Stimulated activated naive CD8-positive, alpha-beta T cell treated with anti-CD3 and anti-CD28 coated beads, Interleukin-15, Interleukin-2, amounts not matched to agents 100 ng/mL and 50 ng/mL, for 24 hours (primary cell): ENCODE results near the gene NUDT22.

Experiments
- H3K27ac Mint-ChIP-seq: one replicate; pipeline ENCODE4 v1.8.0; 2021; ENCODE audit warnings: mild to moderate bottlenecking, mixed read lengths
- H3K27me3 Mint-ChIP-seq: one replicate; pipeline ENCODE4 v1.8.0; 2021; ENCODE audit warnings: mixed read lengths
- H3K36me3 Mint-ChIP-seq: one replicate; pipeline ENCODE4 v1.8.0; 2021; ENCODE audit warnings: low read depth, mixed read lengths
- H3K4me1 Mint-ChIP-seq: one replicate; pipeline ENCODE4 v1.8.0; 2021; ENCODE audit warnings: low read depth, mixed read lengths
- H3K4me3 Mint-ChIP-seq: one replicate; pipeline ENCODE4 v1.8.0; 2021; ENCODE audit warnings: mild to moderate bottlenecking, mixed read lengths
- H3K9me3 Mint-ChIP-seq: one replicate; pipeline ENCODE4 v1.8.0; 2021; ENCODE audit warnings: mixed read lengths

Gene NUDT22

DNA sequence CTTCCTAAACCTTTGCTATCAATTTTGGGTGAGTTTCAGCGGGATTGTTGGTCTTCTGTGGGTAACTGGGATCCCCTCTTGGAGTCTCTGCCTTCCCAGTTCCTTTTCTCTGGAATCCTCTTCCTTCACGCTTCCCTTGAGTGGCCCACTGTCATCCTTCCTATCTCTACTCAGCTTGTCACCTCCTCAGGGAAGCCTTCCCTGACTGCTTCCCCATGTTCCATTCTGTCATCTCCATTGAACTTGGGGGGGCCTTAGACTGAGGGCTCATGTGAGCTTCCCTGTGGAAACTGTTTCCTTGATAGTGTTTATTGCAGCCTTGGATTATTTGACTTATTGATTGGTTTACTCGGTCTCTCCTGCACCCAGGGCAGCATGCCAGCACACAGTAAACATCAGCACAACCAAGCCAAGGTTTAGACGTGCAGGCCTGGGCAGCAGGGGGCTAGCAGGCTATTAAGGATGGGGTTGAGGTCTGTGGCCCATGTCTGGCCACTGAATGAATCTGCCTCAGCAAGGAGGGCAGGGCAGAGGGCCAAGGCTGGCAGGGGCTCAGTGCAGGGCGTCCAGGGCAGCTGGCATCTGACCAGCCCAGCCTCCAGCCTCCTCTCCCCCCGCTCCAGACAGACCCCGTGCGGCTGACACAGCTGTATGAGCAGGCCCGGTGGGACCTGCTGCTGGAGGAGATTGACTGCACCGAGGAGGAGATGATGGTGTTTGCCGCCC, 7.3 kb upstream of the NUDT22 start:
- Mint-ChIP-seq H3K4me3 (no peak overlapping the region), H3K4me1 (peaks cover 22% of the 10 kb centered on the region), H3K27me3 (no peaks in the 10 kb centered on the region), H3K9me3 (no peaks in the 10 kb centered on the region), H3K27ac (peak overlapping the region; percentile 61), H3K36me3 (peaks cover 34% of the 10 kb centered on the region)

DNA sequence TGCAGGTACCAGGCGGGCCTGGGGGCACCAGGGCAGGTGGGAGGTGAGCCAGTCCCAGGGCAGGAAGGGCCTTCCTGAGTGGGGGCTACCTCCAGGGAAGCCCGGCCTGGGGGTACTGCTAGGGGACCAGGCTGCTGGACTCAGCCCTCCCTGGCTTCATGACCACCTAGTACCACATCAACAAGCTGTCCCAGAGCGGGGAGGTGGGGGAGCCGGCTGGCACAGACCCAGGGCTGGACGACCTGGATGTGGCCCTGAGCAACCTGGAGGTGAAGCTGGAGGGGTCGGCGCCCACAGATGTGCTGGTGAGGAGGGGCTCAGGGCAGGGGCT, 6.8 kb upstream of the NUDT22 start:
- peaks cover 17% of the 10 kb centered on the region for H3K4me1 Mint-ChIP-seq
- H3K9me3 Mint-ChIP-seq = no peaks in the 10 kb centered on the region
- peaks cover 32% of the 10 kb centered on the region for H3K36me3 Mint-ChIP-seq
- no peak overlapping the region for H3K4me3 Mint-ChIP-seq
- H3K27ac Mint-ChIP-seq = no peak overlapping the region
- no peaks in the 10 kb centered on the region for H3K27me3 Mint-ChIP-seq

GRCh38 chr11:64219755-64220154, 6.3 kb upstream of the NUDT22 start:
- Mint-ChIP-seq H3K4me1 (peaks cover 13% of the 10 kb centered on the region), H3K9me3 (no peaks in the 10 kb centered on the region), H3K4me3 (no peak overlapping the region), H3K27ac (no peak overlapping the region), H3K36me3 (peaks cover 28% of the 10 kb centered on the region), H3K27me3 (no peaks in the 10 kb centered on the region)

DNA sequence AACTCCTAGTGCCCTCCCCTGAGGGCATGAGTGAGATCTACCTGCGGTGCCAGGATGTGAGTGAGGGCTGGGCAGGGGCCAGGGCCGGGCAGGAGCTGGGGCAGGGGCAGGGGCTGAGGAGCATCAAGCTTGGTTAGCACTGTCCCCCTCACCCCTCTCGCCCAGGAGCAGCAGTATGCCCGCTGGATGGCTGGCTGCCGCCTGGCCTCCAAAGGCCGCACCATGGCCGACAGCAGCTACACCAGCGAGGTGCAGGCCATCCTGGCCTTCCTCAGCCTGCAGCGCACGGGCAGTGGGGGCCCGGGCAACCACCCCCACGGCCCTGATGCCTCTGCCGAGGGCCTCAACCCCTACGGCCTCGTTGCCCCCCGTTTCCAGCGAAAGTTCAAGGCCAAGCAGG, 5.8 kb upstream of the NUDT22 start:
- H3K4me3 Mint-ChIP-seq = no peak overlapping the region
- H3K27ac Mint-ChIP-seq = no peak overlapping the region
- H3K9me3 Mint-ChIP-seq = no peaks in the 10 kb centered on the region
- peaks cover 22% of the 10 kb centered on the region for H3K36me3 Mint-ChIP-seq
- no peaks in the 10 kb centered on the region for H3K27me3 Mint-ChIP-seq
- H3K4me1 Mint-ChIP-seq = peaks cover 13% of the 10 kb centered on the region

DNA sequence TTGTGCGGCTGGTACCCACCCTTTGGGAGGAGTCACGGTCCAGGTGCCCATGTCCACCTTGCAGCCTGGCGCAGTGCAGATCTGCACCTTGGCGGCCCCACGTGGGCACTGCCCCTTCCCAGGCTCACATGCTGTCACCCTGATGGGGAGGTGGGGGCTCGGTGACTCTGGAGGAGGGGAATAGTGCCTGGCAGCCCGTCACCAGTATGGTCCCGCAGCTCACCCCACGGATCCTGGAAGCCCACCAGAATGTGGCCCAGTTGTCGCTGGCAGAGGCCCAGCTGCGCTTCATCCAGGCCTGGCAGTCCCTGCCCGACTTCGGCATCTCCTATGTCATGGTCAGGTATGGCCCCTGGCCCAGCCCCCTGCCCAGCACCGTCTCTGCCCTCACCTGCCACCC, 5.3 kb upstream of the NUDT22 start:
- Mint-ChIP-seq H3K4me3 (no peak overlapping the region), H3K4me1 (peaks cover 10% of the 10 kb centered on the region), H3K9me3 (no peaks in the 10 kb centered on the region), H3K27ac (no peak overlapping the region), H3K27me3 (no peaks in the 10 kb centered on the region), H3K36me3 (peaks cover 21% of the 10 kb centered on the region)

- H3K4me3 Mint-ChIP-seq = no peak overlapping the region
- H3K27me3 Mint-ChIP-seq = no peaks in the 10 kb centered on the region
- peaks cover 13% of the 10 kb centered on the region for H3K4me1 Mint-ChIP-seq
- no peak overlapping the region for H3K27ac Mint-ChIP-seq
- peaks cover 14% of the 10 kb centered on the region for H3K36me3 Mint-ChIP-seq
- no peaks in the 10 kb centered on the region for H3K9me3 Mint-ChIP-seq
Observed at GRCh38 chr11:64222651-64223000, 3.4 kb upstream of the NUDT22 start.

GRCh38 chr11:64223001-64223651, 2.9 kb upstream of the NUDT22 start:
- H3K4me1 Mint-ChIP-seq = peaks cover 18% of the 10 kb centered on the region
- H3K27me3 Mint-ChIP-seq = no peaks in the 10 kb centered on the region
- no peaks in the 10 kb centered on the region for H3K9me3 Mint-ChIP-seq
- H3K27ac Mint-ChIP-seq = no peak overlapping the region
- no peak overlapping the region for H3K4me3 Mint-ChIP-seq
- peaks cover 14% of the 10 kb centered on the region for H3K36me3 Mint-ChIP-seq

DNA sequence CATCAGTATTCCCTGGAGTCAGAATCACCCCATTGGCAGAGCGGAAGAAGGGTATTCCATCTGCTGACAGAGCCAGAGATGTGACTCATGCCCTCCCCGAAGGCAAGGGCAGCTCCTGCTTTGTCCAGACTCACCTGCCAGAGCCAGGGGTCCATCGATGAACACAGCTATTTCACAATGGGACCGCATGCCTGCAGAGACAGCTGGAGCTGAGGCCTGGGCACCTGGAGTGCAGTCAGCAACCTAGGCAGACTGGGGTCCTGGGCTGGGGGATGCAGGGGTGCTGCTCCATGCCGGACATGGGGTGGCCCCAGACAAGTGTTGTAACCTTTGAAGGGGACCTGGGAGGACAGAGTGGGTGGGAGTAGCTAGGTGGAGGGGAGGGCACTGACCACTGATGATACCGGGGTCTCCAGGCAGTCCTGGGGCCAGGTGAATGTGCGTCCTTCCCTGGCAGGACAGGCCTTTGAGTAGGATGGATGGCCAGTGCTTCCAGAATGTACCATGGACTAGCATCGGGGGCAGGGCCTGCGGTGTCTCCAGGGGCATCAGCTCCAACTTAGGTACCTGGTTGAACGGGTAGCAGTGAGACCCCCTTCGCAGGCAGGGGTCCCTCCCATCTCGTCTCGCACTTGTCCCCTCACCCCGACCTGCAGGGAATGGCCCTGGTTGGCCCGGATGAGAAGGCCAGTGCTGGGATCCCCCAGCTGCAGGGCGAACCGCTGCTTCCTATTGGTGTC, 1.8 kb upstream of the NUDT22 start:
- Mint-ChIP-seq H3K27ac (peak overlapping the region; percentile 28), H3K4me3 (peak overlapping the region; percentile 87), H3K4me1 (peaks cover 29% of the 10 kb centered on the region), H3K36me3 (peaks cover 5% of the 10 kb centered on the region), H3K9me3 (no peaks in the 10 kb centered on the region), H3K27me3 (no peaks in the 10 kb centered on the region)

- Mint-ChIP-seq H3K27me3 (no peaks in the 10 kb centered on the region), H3K4me1 (peaks cover 36% of the 10 kb centered on the region), H3K36me3 (peaks cover 5% of the 10 kb centered on the region), H3K27ac (peak overlapping the region; percentile 74), H3K9me3 (no peaks in the 10 kb centered on the region), H3K4me3 (peak overlapping the region; percentile 87)
Observed at GRCh38 chr11:64224891-64225607, 1.0 kb upstream of the NUDT22 start.

- no peaks in the 10 kb centered on the region for H3K9me3 Mint-ChIP-seq
- H3K36me3 Mint-ChIP-seq = peaks cover 5% of the 10 kb centered on the region
- peak overlapping the region; percentile 87 for H3K4me3 Mint-ChIP-seq
- H3K27ac Mint-ChIP-seq = peak overlapping the region; percentile 77
- H3K27me3 Mint-ChIP-seq = no peaks in the 10 kb centered on the region
- H3K4me1 Mint-ChIP-seq = peaks cover 44% of the 10 kb centered on the region
Observed at GRCh38 chr11:64226507-64227051, 505 bp downstream of the NUDT22 start.

DNA sequence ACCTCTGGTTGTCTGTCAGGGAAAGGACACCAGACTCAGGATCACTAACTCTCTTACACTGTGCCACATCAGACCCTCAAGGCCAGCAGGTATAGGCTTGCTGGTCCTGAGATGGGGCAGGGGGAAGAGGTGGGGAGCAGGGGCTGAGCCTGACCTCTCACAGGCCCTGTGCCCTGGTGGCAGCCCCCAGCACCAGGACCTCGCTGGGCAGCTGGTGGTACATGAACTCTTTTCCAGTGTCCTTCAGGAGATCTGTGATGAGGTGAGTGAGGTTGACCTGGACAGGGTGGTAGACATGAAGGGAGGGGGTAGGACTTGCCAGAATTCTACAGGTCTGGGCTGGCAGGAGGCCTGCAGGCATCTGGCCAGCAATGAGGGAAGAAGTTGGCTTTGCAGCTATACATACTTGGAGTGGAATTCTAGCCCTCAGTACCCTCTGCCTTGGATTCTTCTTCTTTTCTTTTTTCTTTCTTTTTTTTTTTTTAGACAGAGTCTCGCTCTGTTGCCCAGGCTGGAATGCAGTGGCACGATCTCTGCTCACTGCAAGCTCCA, 1.4 kb downstream of the NUDT22 start:
- H3K9me3 Mint-ChIP-seq = no peaks in the 10 kb centered on the region
- H3K27me3 Mint-ChIP-seq = no peaks in the 10 kb centered on the region
- peak overlapping the region; percentile 87 for H3K4me3 Mint-ChIP-seq
- H3K36me3 Mint-ChIP-seq = peaks cover 5% of the 10 kb centered on the region
- H3K27ac Mint-ChIP-seq = peak overlapping the region; percentile 77
- peaks cover 51% of the 10 kb centered on the region for H3K4me1 Mint-ChIP-seq

DNA sequence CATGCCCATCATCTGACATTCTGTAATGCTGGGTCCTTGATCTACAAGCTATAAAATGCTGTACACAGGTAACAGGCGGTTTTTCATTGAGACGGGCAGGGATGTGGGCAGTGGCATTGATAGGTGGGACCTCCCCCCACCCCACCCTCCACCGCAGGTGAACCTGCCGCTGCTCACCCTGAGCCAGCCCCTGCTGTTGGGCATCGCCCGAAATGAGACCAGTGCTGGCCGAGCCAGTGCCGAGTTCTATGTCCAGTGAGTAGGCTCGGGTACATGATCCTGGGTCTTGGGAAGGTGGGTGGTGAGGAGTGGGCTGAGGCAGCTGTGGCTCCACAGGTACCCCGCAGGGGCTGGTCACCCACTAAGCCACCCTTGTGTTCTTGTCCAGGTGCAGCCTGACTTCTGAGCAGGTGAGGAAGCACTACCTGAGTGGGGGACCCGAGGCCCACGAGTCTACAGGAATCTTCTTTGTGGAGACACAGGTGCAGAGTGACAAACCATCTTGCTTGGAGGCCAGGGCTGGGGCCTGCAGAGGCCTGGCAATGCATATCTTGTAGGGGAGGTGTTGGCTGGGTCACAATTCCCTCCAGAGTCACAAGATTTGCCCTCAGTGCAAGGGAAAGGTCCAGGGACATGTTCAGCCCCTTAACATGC, 3.1 kb downstream of the NUDT22 start:
- peaks cover 60% of the 10 kb centered on the region for H3K4me1 Mint-ChIP-seq
- H3K27ac Mint-ChIP-seq = peak overlapping the region; percentile 85
- H3K36me3 Mint-ChIP-seq = no peaks in the 10 kb centered on the region
- H3K4me3 Mint-ChIP-seq = peak overlapping the region; percentile 86
- H3K27me3 Mint-ChIP-seq = no peaks in the 10 kb centered on the region
- H3K9me3 Mint-ChIP-seq = no peaks in the 10 kb centered on the region

- Mint-ChIP-seq H3K9me3 (no peaks in the 10 kb centered on the region), H3K27ac (peak overlapping the region; percentile 85), H3K27me3 (no peaks in the 10 kb centered on the region), H3K36me3 (no peaks in the 10 kb centered on the region), H3K4me1 (peaks cover 60% of the 10 kb centered on the region), H3K4me3 (peak overlapping the region; percentile 86)
Observed at GRCh38 chr11:64229744-64230170, 3.7 kb downstream of the NUDT22 start.
